ENCODE results near the gene TNNI2. TPM values are rescaled to one million over a fixed set of nuclear protein-coding genes. Genes with fewer than 3 reads are reported as not detected.

TNNI2 gene
- total RNA-seq, 2 donors from 2014 or later = not detected

DNA sequence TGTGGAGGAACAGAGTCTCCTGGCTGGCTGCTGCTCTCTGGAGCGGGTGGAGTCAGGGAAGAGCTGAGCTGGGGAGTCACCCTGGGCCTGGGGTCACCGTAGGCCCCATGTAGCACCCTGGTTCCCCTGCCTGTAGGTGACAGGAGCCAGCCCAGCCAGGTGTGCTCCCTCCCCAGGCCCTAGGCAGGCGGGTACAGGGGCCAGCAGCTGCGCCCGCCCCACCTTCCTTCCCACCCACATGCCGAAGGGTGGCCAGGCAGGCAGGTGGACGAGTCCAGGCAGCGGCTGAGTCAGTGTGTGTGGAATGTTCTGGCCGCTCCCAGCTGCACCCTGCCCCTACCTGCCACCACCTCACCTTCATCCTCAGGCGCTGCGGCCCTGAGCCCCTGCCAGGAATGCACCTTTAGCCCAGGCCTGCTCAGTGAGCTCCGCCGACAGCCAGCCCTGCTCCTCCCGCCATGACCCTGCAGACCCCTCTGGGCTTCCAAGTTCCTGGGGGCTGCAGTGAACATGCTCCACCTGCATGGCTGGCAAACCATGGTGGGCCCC lies 4.6 kb upstream of the TNNI2 start:
- TF ChIP-seq CTCF (IDR thresholded peaks at IDR 0.05) = no peak
- Histone ChIP-seq H3K4me3 (no peak overlapping the region), H3K27ac (no peak overlapping the region), H3K9me3 (no peaks in the 10 kb centered on the region), H3K27me3 (no peaks in the 10 kb centered on the region), H3K36me3 (no peaks in the 10 kb centered on the region), H3K4me1 (peaks cover 0 to 16% of the 10 kb centered on the region in 2 donors)
- DNase-seq (ENCODE audit: low spot score) = no peak

DNA sequence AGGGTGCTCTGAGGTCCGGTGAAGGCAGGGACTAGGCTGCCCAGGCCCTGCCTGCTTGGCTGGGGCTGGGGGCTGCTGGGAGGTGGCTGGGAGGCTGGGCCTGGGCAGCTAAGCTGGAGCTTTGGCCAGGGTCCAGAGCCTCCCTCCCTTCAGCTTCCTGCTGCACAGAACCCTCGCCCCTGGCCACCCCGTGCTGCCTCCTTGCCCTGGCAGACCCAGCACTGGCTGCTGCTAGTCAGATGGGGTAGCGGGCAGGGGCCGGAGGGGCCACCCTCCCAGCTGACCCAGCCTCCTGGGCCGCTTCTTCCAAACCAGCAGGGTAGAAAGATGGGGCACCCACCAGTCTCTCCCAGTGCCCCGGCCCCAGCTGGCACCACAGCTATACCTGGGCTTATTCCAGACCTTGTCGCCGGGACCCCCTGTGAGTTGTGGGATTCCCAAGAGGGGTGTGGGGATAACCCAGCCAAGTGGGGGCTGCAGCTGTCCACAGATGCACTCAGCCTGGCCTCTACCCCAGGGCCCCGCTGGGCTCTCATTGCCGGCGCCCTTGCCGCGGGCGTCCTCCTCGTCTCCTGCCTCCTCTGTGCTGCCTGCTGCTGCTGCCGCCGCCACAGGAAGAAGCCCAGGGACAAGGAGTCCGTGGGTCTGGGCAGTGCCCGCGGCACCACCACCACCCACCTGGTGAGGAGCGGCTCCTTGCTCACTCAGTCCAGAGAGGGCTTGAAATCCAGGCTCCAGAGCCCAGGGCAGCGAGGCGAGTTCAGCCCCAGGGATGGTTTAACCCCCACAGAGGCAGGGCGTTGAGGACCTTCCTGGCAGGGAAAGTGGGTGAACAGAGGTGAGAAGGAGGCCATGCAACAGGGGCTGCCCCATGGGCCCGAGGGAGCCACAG lies 3.8 kb upstream of the TNNI2 start, which contains the start of gene SYT8:
Gene SYT8 (plus strand): TSS at position 212 of the 892 bp plus-strand sequence. CDS start 116 bp downstream, at position 328.
- Histone ChIP-seq H3K36me3 (no peaks in the 10 kb centered on the region), H3K4me3 (no peak within 1 kb of the TSS), H3K27ac (no peak within 1 kb of the TSS), H3K4me1 (peaks cover 0 to 16% of the 10 kb centered on the region in 2 donors), H3K9me3 (no peaks in the 10 kb centered on the region), H3K27me3 (no peaks in the 10 kb centered on the region)
- no peak for DNase-seq (ENCODE audit: low spot score)
- TF ChIP-seq CTCF (IDR thresholded peaks at IDR 0.05) = no peak

DNA sequence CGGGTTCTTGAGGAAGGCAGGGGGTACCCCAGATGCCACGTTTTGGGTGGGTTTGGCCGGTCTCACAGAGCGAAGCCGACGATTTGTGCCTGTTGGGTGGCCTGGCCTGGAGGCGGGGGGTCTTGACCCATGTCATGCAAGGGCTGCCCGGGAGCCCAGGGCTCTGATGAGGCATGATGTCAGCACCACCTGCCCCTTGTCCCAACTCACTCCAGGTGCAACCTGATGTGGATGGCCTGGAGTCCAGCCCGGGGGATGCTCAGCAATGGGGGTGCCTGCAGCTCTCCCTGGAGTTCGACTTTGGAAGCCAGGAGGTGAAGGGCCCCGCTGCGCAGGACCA lies 3.1 kb upstream of the TNNI2 start:
- Histone ChIP-seq H3K36me3 (no peaks in the 10 kb centered on the region), H3K4me3 (no peak overlapping the region), H3K9me3 (no peaks in the 10 kb centered on the region), H3K27me3 (no peaks in the 10 kb centered on the region), H3K4me1 (peaks cover 0 to 16% of the 10 kb centered on the region in 2 donors), H3K27ac (no peak overlapping the region)
- no peak for TF ChIP-seq CTCF (IDR thresholded peaks at IDR 0.05)
- no peak for DNase-seq (ENCODE audit: low spot score)

- Histone ChIP-seq H3K27me3 (no peaks in the 10 kb centered on the region), H3K9me3 (no peaks in the 10 kb centered on the region), H3K4me1 (peaks cover 0 to 16% of the 10 kb centered on the region in 2 donors), H3K4me3 (no peak overlapping the region), H3K36me3 (no peaks in the 10 kb centered on the region), H3K27ac (no peak overlapping the region)
- no peak for TF ChIP-seq CTCF (IDR thresholded peaks at IDR 0.05)
- no peak for DNase-seq (ENCODE audit: low spot score)
Measured at GRCh38 chr11:1836011-1836945, 2.5 kb upstream of the TNNI2 start.

DNA sequence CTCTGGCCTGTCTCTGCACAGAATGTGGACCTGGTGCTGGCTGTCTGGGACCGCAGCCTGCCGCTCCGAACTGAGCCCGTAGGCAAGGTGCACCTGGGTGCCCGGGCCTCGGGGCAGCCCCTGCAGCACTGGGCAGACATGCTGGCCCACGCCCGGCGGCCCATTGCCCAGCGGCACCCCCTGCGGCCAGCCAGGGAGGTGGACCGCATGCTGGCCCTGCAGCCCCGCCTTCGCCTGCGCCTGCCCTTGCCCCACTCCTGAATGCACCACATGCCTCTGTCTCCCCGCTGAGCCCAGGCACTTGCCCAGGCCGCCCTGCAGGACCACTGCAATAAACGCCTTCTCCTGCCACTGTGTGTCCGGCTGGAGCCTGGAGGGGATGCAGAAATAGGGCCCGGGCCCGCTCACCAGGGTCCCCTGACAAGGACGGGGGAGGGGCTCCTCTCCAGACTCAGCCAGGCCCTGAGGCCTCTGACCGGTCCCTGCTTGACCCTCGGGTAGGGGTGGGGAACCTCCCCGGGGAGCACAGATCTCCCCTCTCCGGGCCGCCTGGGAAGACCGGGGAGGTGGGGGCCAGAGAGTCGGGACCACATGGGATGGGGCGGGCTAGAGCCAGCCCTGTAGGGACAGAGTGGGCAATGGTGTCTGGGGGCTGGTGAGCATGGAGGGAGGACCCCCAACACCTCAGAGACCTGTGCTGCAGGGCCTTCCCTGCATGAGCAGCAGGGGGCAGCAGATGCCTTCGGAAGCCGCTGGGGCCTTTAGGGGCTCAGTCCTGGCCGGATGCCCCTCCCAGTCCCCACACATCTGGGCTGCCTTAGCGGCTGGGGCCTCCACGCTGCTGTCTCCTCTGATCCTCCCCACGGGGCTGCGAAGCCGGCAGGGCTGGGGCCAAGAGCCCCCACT lies 1.4 kb upstream of the TNNI2 start:
- TF ChIP-seq CTCF (IDR thresholded peaks at IDR 0.05) = peak; percentile 83 to 96
- no peaks in the 10 kb centered on the region for H3K36me3 ChIP-seq
- H3K4me3 ChIP-seq = no peak overlapping the region
- no peaks in the 10 kb centered on the region for H3K27me3 ChIP-seq
- peak overlapping the region in 1 of 2 donors; percentile 20 for H3K27ac ChIP-seq
- peaks cover 0 to 19% of the 10 kb centered on the region in 2 donors for H3K4me1 ChIP-seq
- no peak for DNase-seq (ENCODE audit: low spot score)
- no peaks in the 10 kb centered on the region for H3K9me3 ChIP-seq

Measured in right atrium auricular region (tissue), 2 donors.